HG03457 (cell line): ENCODE data around the gene KLHL33.
A peak's percentile ranks its signal among the peaks of the same experiment; 100 is the strongest.

ENCODE experiments used
- ATAC-seq: cut with Tn5 transposase; IDR thresholded peaks from one replicate; pipeline ENCODE4 v1.9.1; 2021; ENCODE audit warnings: moderate number of reproducible peaks; ENCODE audit not compliant: unreplicated experiment

Gene KLHL33

GRCh38 chr14:20435582-20436362 lies at the start of gene KLHL33:
TSS of gene KLHL33 (minus strand) at chr14:20436166. CDS start at chr14:20435811, 355 bp downstream.
- ATAC-seq = no peak

GRCh38 chr14:20482382-20482781 lies 46.4 kb upstream of the KLHL33 start:
- no peak for ATAC-seq

GRCh38 chr14:20478894-20479293 lies 42.9 kb upstream of the KLHL33 start:
- no peak for ATAC-seq

GRCh38 chr14:20477211-20477876 lies 41.4 kb upstream of the KLHL33 start:
- ATAC-seq = no peak

GRCh38 chr14:20476776-20477175 lies 40.8 kb upstream of the KLHL33 start:
- ATAC-seq = no peak

- ATAC-seq = no peak
These were observed 36.7 kb upstream of the KLHL33 start for GRCh38 chr14:20472536-20473169.

- ATAC-seq = no peak
These were observed 34.6 kb upstream of the KLHL33 start for GRCh38 chr14:20470603-20470901.

- peak; percentile 18 for ATAC-seq
These were observed 34.1 kb upstream of the KLHL33 start for GRCh38 chr14:20469890-20470602.

- ATAC-seq = peak; percentile 87
These were observed 33.4 kb upstream of the KLHL33 start, which contains the start of gene PNP for GRCh38 chr14:20469242-20469889. TSS of gene PNP (plus strand) at chr14:20469406. CDS start at chr14:20469525, 119 bp downstream.

- ATAC-seq = no peak
These were observed 32.8 kb upstream of the KLHL33 start for GRCh38 chr14:20468764-20469241.

- ATAC-seq = peak; percentile 91
These were observed 25.5 kb upstream of the KLHL33 start, which contains the start of gene PIP4P1 for GRCh38 chr14:20461225-20462141. TSS of gene PIP4P1 (minus strand) at chr14:20461434. CDS start at chr14:20461325, 109 bp downstream.

GRCh38 chr14:20460458-20461224 lies 24.7 kb upstream of the KLHL33 start:
- no peak for ATAC-seq

- no peak for ATAC-seq
These were observed 22.2 kb upstream of the KLHL33 start for GRCh38 chr14:20458031-20458789.

- ATAC-seq = no peak
These were observed 21.0 kb upstream of the KLHL33 start for GRCh38 chr14:20456971-20457370.

GRCh38 chr14:20455355-20456300 lies 19.7 kb upstream of the KLHL33 start:
- peak; percentile 32 for ATAC-seq

- peak; percentile 72 for ATAC-seq
These were observed 18.8 kb upstream of the KLHL33 start, which contains the start of the genes APEX1 and OSGEP for GRCh38 chr14:20454516-20455354. TSS of gene APEX1 (plus strand) at chr14:20455226. CDS start at chr14:20455646, 420 bp downstream. TSS of gene OSGEP (minus strand) at chr14:20454812. CDS start at chr14:20454683, 129 bp downstream.
